HG02885 (cell line): ENCODE measurements around the gene CRADD.
"Not testable (repeated sequence)": the region's sequence is repeated elsewhere in the genome, so short reads cannot be mapped to it uniquely, and the experiment has no call there.

ENCODE experiments used
- ATAC-seq: cut with Tn5 transposase; IDR thresholded peaks from one replicate; pipeline ENCODE4 v1.9.1; 2021; ENCODE audit warnings: mild to moderate bottlenecking; ENCODE audit not compliant: unreplicated experiment, poor library complexity

CRADD gene

GRCh38 chr12:93677195-93678064, at the start of gene CRADD:
CRADD (plus strand) TSS chr12:93677375.
- ATAC-seq, result peak; percentile 87

GRCh38 chr12:93632383-93632782, 44.8 kb upstream of the CRADD start:
- no peak for ATAC-seq

GRCh38 chr12:93634416-93634815, 42.8 kb upstream of the CRADD start:
- no peak for ATAC-seq

- ATAC-seq, result no peak
These were observed 40.5 kb upstream of the CRADD start for GRCh38 chr12:93636708-93637107.

- no peak for ATAC-seq
These were observed 39.1 kb upstream of the CRADD start for GRCh38 chr12:93638095-93638494.

- no peak for ATAC-seq
These were observed 38.2 kb upstream of the CRADD start for GRCh38 chr12:93638954-93639353.

GRCh38 chr12:93639406-93639805, 37.8 kb upstream of the CRADD start:
- ATAC-seq, result no peak

GRCh38 chr12:93641380-93641779, 35.8 kb upstream of the CRADD start:
- not testable (repeated sequence) for ATAC-seq

- ATAC-seq, result no peak
These were observed 34.4 kb upstream of the CRADD start for GRCh38 chr12:93642751-93643150.

GRCh38 chr12:93645702-93646101, 31.5 kb upstream of the CRADD start:
- ATAC-seq, result no peak

- ATAC-seq, result no peak
These were observed 26.5 kb upstream of the CRADD start for GRCh38 chr12:93650626-93651025.

GRCh38 chr12:93653079-93653478, 24.1 kb upstream of the CRADD start:
- no peak for ATAC-seq

- no peak for ATAC-seq
These were observed 23.5 kb upstream of the CRADD start for GRCh38 chr12:93653712-93654111.

GRCh38 chr12:93654421-93654820, 22.8 kb upstream of the CRADD start:
- ATAC-seq, result no peak

- no peak for ATAC-seq
These were observed 20.1 kb upstream of the CRADD start for GRCh38 chr12:93657071-93657470.

- ATAC-seq, result no peak
These were observed 16.2 kb upstream of the CRADD start for GRCh38 chr12:93661021-93661420.

- no peak for ATAC-seq
These were observed 14.0 kb upstream of the CRADD start for GRCh38 chr12:93663006-93663728.

GRCh38 chr12:93663729-93664084, 13.5 kb upstream of the CRADD start:
- no peak for ATAC-seq

- no peak for ATAC-seq
These were observed 12.5 kb upstream of the CRADD start for GRCh38 chr12:93664573-93665138.

GRCh38 chr12:93667672-93668071, 9.5 kb upstream of the CRADD start:
- no peak for ATAC-seq

GRCh38 chr12:93668919-93669418, 8.2 kb upstream of the CRADD start:
- no peak for ATAC-seq
